Muscle of leg (tissue), 11 donors: ENCODE results near the gene SLC25A10. TPM values are rescaled to one million over a fixed set of nuclear protein-coding genes. Genes with fewer than 3 reads are reported as not detected.

Experiments used
- DNase-seq: peaks from one replicate; pipeline ENCODE4 v3.0.0; 2013
- H3K27ac ChIP-seq: one replicate; pipeline ENCODE4 v1.5.1; 2013; ENCODE audit warnings: mild to moderate bottlenecking, low read length, control low read depth
- H3K27me3 ChIP-seq: one replicate; pipeline ENCODE4 v1.6.1; 2013; ENCODE audit warnings: low read length; ENCODE audit not compliant: control insufficient read depth, insufficient read depth
- H3K36me3 ChIP-seq: one replicate; pipeline ENCODE4 v1.6.1; 2013; ENCODE audit warnings: low read length; ENCODE audit not compliant: control insufficient read depth, insufficient read depth
- H3K4me1 ChIP-seq: one replicate; pipeline ENCODE4 v1.6.1; 2013; ENCODE audit warnings: low read length; ENCODE audit not compliant: control insufficient read depth, insufficient read depth
- H3K4me3 ChIP-seq: one replicate; pipeline ENCODE4 v1.5.1; 2013; ENCODE audit warnings: low read length, control low read depth
- H3K9me3 ChIP-seq: replicated peaks from 2 replicates; pipeline ENCODE4 v1.6.1; 2013; ENCODE audit warnings: low read depth, low read length; ENCODE audit not compliant: control insufficient read depth
- WGBS: methylation state at CpG from one replicate; pipeline ENCODE4 v1.1.5; 2013; ENCODE audit warnings: missing lambda C conversion rate; ENCODE audit not compliant: insufficient coverage; 5-methylcytosine and 5-hydroxymethylcytosine counted together
- polyA plus RNA-seq, 8 donors: library from polyadenylated mRNA; unstranded; fragments of 120-200 nt; gene quantifications; one replicate each; pipeline versions ENCODE4 v1.2.1 to v1.2.3, GENCODE V29; 2013; ENCODE audit warnings: inconsistent platforms in 1 of 8, low replicate concordance in 1 of 8; ENCODE audit not compliant: insufficient read length in 8 of 8, insufficient read depth in 1 of 8
- total RNA-seq: library from RNA; stranded (reverse); fragments of 120-200 nt; gene quantifications from one replicate; pipeline ENCODE4 v1.2.4, GENCODE V29; 2013

Gene SLC25A10
- total and polyA plus RNA-seq, 9 donors = 3.3 to 5.3 (median 4.3) TPM

- H3K36me3 ChIP-seq = peaks cover 2% of the 10 kb centered on the region
- no peaks in the 10 kb centered on the region for H3K9me3 ChIP-seq
- no peak for DNase-seq
- no peak overlapping the region for H3K27ac ChIP-seq
- 43% methylated on average over 22 of the region's 36 CpGs for WGBS
- peaks cover 18% of the 10 kb centered on the region for H3K27me3 ChIP-seq
- no peak overlapping the region for H3K4me3 ChIP-seq
- peaks cover 33% of the 10 kb centered on the region for H3K4me1 ChIP-seq
Observed at GRCh38 chr17:81713556-81714411, 1.7 kb downstream of the SLC25A10 start.

- peaks cover 2% of the 10 kb centered on the region for H3K36me3 ChIP-seq
- peaks cover 33% of the 10 kb centered on the region for H3K4me1 ChIP-seq
- H3K4me3 ChIP-seq = no peak overlapping the region
- 92% methylated on average over 22 of the region's 39 CpGs for WGBS
- no peaks in the 10 kb centered on the region for H3K9me3 ChIP-seq
- no peak for DNase-seq
- no peak overlapping the region for H3K27ac ChIP-seq
- peaks cover 18% of the 10 kb centered on the region for H3K27me3 ChIP-seq
Observed at GRCh38 chr17:81714412-81715106, 2.5 kb downstream of the SLC25A10 start.

- Histone ChIP-seq H3K27ac (no peak overlapping the region), H3K36me3 (peaks cover 2% of the 10 kb centered on the region), H3K27me3 (peaks cover 12% of the 10 kb centered on the region), H3K9me3 (no peaks in the 10 kb centered on the region), H3K4me3 (no peak overlapping the region), H3K4me1 (peaks cover 35% of the 10 kb centered on the region)
- DNase-seq = no peak
- WGBS = 83% methylated on average over 29 of the region's 32 CpGs
Observed at GRCh38 chr17:81715107-81715871, 3.2 kb downstream of the SLC25A10 start.

- WGBS = 89% methylated on average over 38 of the region's 43 CpGs
Observed at GRCh38 chr17:81715872-81716673, 4.0 kb downstream of the SLC25A10 start.

DNA sequence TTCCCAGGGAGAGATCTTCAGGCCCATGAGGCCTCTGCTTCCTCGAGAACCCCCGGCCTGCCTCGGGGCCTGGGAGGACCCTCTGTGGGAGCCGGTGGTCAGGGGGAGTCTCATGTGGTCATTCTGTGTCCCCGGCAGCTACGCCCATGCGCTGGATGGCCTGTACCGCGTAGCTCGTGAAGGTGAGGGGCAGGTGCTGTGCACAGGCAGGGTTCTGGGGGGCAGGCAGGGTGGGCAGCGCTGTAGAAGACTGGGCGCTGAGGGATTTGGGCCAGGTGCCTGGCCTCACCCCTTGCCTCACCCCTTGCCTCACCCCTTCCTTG lies 4.6 kb downstream of the SLC25A10 start:
- no peak for DNase-seq
- Histone ChIP-seq H3K4me3 (no peak overlapping the region), H3K4me1 (peaks cover 22% of the 10 kb centered on the region), H3K36me3 (peaks cover 2% of the 10 kb centered on the region), H3K27me3 (no peaks in the 10 kb centered on the region), H3K27ac (no peak overlapping the region), H3K9me3 (no peaks in the 10 kb centered on the region)
- 91% methylated on average over 9 of the region's 12 CpGs for WGBS

More at GRCh38 chr17:81715872-81716673, 4.0 kb downstream of the SLC25A10 start:
- Histone ChIP-seq H3K36me3 (peaks cover 2% of the 10 kb centered on the region), H3K4me3 (no peak overlapping the region), H3K9me3 (no peaks in the 10 kb centered on the region), H3K4me1 (peaks cover 27% of the 10 kb centered on the region), H3K27ac (no peak overlapping the region), H3K27me3 (peaks cover 4% of the 10 kb centered on the region)
- no peak for DNase-seq

- Histone ChIP-seq H3K36me3 (peaks cover 2% of the 10 kb centered on the region), H3K4me1 (peaks cover 23% of the 10 kb centered on the region), H3K27me3 (no peaks in the 10 kb centered on the region), H3K9me3 (no peaks in the 10 kb centered on the region), H3K4me3 (no peak overlapping the region), H3K27ac (no peak overlapping the region)
- DNase-seq = no peak
- 95% methylated on average over 23 of the region's 25 CpGs for WGBS
Observed at GRCh38 chr17:81717049-81717765, 5.1 kb downstream of the SLC25A10 start.

DNA sequence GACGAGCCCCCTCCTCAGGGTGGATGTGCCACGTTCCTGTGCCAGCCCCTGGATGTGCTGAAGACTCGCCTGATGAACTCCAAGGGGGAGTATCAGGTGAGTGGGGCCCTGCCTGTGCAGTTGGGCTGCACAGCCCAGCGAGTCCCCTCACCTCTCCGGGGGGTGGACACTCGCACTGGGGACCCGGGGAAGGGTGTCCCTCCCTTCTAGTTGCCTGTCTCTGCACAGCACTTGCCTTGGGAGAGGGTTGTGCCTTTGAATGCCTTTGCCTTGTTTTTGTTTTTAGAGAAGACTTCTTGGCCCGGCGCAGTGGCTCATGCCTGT lies 5.6 kb downstream of the SLC25A10 start:
- H3K27ac ChIP-seq = no peak overlapping the region
- no peaks in the 10 kb centered on the region for H3K9me3 ChIP-seq
- peaks cover 21% of the 10 kb centered on the region for H3K4me1 ChIP-seq
- no peak for DNase-seq
- no peak overlapping the region for H3K4me3 ChIP-seq
- H3K36me3 ChIP-seq = peaks cover 2% of the 10 kb centered on the region
- no peaks in the 10 kb centered on the region for H3K27me3 ChIP-seq
- 94% methylated on average over 6 of the region's 9 CpGs for WGBS

DNA sequence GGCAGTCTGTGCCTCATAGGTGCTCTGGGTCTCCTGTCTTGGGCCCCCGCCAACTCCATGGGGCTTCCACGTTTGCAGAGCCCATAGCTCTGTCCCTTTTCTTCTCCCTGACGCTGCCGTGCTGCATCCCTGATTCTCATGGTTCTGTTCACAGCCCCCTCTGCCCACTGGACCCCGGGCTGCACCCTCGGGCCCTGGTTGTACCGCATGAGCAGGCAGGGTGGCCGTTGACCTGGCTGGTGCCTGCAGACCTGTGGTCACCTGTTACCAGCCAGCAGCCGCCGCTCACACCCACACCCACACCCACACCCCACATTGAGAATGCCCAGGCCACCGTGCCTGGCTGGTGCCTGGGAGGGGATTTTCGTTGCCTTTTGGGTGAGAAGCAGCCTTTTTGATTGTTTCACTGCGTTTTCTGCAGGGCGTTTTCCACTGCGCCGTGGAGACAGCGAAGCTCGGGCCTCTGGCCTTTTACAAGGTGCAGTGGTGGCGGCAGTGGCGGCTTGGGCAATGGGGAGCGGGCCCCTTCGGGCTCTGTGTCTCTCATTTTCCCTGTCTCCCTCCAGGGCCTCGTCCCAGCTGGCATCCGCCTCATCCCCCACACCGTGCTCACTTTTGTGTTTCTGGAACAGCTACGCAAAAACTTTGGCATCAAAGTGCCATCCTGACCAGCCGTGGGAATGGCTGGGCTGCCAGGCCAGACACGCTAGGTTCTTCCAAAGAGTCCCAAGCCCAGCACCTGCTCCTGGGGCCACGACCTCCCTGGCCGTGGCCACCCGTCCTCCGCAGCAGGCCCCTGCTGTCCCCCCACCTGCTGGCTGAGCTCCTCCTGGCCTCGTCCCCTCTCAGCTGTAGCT lies 7.6 kb downstream of the SLC25A10 start:
- H3K4me1 ChIP-seq = peaks cover 7% of the 10 kb centered on the region
- H3K27me3 ChIP-seq = peaks cover 5% of the 10 kb centered on the region
- no peak overlapping the region for H3K4me3 ChIP-seq
- WGBS = 85% methylated on average over 27 of the region's 33 CpGs
- H3K27ac ChIP-seq = no peak overlapping the region
- H3K9me3 ChIP-seq = no peaks in the 10 kb centered on the region
- peaks cover 2% of the 10 kb centered on the region for H3K36me3 ChIP-seq
- DNase-seq = no peak
